ENCODE measurements around the gene RNF25.

Gene RNF25

DNA sequence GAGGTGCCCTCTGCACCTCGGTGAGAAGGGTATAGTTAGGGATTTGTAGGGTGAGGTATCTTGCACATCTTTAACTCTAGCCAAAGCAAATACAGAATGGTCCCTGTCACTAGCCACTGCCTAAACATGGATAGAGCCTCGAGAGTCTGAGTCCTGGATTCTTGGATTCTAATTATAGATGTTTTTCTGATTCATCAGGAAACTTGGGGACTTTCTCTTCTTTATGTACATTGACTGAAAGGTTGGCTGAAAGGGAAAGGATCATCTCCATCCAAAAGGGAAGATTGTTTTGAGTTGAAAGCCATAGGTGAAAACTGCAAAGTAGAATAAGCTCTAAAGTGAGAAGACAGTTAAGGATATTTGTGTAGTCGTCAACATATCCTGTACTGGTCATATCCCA, 8.3 kb upstream of the RNF25 start:
- no peak for DNase-seq (ENCODE audit: low spot score)

DNA sequence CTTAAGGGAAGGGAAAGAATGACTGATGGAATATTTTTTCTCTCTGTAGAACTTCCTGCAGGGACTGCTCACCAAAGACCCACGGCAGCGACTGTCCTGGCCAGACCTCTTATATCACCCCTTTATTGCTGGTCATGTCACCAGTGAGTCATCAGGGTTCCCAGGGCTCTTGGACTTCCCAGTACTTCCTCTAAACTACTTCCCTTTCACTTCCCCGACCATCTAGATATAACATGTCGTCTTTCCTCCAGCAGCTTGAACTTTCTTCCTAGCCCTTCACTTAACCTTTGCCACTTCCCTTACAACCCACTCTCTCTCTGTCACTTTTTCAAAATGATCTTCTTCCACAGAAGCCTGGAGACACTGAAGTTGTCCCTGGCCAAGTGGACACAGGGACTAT, 7.3 kb upstream of the RNF25 start:
- no peak for DNase-seq (ENCODE audit: low spot score)

DNA sequence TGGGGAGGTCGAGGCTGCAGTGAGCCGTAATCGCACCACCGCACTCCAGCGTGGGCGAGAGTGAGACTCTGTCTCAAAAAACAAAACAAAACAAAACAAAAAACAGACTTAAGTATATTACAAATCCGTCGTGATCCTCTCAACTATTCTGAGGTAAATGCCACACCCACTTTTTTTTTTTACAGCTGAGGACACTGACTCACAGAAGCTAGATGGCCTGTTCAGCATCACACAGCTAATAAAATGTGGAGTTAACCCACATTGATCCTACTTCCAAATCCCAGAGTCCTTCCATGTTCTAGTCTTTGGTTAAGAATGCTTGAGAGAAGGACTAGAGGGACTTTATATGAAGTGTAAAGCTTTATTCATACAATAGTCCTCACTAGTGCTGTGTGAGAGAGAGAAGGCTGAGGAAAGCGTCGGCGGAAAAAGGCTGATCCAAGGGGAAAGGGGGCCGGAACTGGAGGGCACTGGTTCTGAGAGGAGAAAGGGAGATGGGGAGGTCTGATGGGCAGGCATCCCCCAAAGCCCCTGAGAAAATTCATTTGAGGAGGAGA, 627 bp downstream of the RNF25 start:
- no peak for DNase-seq (ENCODE audit: low spot score)

DNA sequence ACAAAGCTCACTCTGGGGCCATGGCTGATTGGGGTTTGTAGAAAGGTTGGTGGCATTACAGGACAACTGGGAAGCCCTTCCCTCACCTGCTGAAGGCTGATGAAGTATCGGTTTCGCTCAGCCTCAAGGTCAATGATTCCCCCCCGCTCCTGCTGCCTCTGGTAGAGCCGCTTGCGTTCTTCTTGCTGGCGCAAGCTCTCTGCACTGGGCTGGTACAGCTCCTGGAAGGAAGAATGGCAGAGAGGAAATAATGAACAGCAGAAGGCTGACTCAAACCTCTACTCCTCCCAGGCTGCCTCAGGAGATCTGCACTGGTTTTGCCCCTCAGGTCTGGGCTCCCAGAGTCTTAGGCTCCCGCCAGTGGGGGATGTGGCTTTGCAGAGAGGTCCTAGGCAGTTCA, 7.1 kb downstream of the RNF25 start:
- DNase-seq (ENCODE audit: low spot score) = no peak

DNA sequence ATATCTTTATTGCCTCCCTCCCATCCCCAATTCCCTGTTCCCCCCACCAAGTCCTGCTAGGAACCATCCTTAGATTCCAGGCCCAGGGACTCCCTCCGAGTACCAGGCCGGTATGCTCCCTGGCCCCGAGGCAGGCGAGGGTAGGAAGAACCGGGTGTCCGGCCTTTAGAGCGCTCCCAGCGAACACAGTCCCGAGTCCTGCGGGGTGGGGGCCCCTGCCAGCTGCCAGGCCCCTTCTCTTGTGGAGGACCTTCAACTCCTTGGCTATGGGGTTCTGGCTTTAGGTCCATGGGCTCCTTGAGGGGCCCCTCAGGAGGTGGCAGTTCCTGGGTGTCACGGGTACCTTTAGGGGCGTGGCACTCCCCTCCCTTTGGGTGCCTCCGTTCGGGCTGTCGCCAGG, 7.9 kb downstream of the RNF25 start:
- no peak for DNase-seq (ENCODE audit: low spot score)

DNA sequence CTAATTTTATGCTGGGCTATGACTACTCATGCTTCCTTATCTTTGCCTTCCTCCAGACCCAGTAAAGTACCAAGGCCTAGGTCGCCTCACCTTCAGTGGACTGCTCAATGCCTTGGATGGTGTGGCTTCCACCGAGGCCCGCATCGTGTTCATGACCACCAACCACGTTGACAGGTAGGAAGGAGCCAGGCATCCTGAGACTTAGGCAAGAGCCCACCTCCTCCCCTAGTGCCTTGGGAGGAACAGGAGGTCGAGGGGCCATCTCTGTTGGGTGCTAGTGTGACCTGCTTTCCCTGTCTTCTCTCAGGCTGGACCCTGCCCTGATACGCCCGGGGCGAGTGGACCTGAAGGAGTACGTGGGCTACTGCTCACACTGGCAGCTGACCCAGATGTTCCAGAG, 9.0 kb downstream of the RNF25 start:
- no peak for DNase-seq (ENCODE audit: low spot score)

DNA sequence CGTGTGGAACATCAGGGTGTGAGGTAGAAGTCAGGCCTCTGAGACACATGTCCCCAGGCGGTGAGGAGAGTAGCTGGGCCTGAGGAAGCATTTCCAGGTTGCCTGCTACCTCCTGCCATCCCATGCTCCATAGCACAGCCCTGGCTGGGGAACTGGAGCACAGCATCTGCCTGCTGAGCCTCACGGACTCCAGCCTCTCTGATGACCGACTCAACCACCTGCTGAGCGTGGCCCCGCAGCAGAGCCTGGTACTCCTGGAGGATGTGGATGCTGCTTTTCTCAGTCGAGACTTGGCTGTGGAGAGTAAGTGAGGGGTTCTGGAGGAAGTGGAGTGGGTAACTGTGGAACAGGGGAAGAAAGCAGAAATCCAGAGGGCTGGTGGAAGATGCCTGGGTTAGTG, 9.4 kb downstream of the RNF25 start:
- no peak for DNase-seq (ENCODE audit: low spot score)

DNA sequence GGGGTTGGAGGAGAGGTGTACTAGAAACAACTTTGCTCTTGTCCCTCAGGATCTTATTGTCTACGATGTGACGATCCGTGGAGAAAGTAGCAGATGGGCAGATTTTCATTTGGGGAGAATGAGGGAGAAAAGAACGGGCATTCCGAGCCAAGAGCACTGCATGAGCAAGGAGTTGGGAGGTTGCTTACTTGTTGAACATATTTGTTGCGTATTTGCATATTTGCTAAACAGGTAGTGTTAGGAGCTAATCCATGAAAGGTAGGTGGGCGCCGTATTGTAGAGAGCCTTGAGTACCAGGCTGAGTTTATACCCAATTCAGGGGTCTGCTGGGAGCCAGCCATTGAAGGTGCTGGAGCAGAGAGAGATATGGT, 11.8 kb downstream of the RNF25 start:
- no peak for DNase-seq (ENCODE audit: low spot score)

DNA sequence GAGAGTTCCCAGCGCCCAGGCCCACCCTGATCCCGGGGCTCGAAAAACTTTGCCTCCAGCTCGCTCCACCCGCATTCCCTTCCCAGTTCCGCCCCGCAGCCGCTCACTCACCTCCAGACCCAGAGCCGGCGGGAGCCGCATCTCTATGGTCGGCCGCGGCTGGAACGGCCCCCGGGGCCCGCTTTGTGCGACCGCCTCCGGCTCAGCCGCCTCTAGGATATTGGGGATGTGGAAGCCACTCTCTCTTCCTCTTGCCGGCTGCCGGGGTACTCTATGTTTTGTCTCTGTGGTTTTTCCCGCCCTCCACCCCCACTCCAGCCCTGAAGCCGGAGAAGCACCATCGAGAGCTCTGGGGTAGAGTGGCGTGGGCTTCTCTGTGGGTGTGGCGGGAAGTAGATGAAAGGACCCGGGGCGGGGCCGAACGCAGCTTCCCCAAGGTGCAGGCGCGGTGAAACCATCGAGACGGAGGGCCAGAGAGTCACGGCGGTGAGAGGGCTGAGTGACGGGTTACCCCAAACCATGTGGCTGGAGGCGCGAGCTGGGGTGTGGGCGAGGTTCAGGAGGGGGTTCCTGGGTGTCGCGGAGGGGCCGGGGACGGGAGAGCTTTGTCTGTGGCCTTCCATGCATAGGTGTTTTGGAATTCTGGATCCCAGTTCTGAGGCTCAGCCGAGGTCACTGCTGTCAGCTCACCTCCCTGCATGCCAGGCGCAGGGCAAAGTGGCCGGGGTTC, 12.4 kb downstream of the RNF25 start, which contains the start of the genes BCS1L and ZNF142:
TSS of gene BCS1L (plus strand) at position 426 of the 730 bp plus-strand sequence. CDS start 1,305 bp downstream, outside the sequence.
TSS of gene ZNF142 (minus strand) at position 366 of the 730 bp plus-strand sequence. CDS start 3,194 bp downstream, outside the sequence.
- DNase-seq (ENCODE audit: low spot score) = peak; percentile 96

DNA sequence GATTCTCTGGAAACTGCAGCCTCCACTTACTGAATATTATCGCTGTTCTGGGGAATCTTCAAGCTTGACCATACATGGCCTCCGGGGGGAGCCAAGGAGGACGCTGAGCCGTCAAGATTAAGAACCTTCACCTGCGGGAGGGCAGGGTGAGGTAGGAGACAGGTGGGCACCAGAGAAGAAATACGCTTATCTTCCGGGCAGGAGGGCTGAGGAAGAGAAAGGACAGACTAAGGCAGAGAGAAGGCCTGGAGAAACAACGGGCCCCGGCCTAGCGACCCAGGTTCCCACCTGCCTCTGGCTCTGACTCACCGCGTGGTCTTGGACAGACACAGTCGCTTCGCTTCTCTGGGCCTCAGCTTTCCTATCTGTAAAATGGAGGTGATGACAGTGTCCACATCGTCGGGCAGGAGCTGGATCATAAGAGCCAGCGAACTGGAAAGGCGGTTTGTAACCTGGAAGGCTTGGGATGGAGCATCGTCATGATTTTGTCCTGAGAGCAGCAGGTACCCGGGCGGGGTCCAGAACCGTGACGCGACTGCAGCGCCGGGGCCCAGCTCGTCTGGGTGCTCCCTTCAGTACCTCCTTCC, 13.0 kb downstream of the RNF25 start:
- peak; percentile 49 for DNase-seq (ENCODE audit: low spot score)

DNA sequence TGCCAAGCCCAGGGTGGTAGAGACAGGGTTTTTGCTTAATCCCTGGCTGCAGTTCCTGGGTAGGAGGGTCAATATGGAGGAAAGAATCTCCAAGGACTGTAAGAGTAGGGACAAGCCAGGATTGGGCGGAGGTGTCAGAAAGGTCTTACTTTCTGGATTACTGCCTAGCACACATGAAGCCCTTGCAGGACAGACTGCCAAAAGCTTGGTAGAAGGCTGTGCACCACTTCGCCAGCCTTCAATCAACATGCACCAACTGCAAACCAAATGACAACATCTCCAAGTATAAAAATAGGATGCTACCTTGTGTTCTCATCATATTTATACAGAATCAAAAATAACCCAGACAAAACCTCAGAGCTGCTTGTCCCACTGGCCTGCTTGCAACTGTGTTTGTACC, 16.1 kb downstream of the RNF25 start:
- no peak for DNase-seq (ENCODE audit: low spot score)

DNA sequence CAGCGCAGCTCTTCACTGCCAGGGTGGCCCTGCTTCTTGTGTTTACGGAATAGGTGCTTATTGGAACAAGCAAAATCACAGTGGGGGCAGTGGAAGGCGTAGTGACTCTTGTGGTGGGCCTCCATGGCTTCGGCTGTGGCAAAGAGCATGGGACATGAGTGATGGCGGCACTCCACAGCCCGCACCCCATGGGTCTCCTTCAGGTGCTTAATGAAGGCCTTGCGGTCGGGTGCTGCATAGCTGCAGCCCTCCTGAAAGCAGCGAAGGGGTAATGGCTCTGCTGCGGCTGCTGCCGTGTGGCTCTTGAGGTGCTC, 23.1 kb downstream of the RNF25 start:
- DNase-seq (ENCODE audit: low spot score) = no peak

DNA sequence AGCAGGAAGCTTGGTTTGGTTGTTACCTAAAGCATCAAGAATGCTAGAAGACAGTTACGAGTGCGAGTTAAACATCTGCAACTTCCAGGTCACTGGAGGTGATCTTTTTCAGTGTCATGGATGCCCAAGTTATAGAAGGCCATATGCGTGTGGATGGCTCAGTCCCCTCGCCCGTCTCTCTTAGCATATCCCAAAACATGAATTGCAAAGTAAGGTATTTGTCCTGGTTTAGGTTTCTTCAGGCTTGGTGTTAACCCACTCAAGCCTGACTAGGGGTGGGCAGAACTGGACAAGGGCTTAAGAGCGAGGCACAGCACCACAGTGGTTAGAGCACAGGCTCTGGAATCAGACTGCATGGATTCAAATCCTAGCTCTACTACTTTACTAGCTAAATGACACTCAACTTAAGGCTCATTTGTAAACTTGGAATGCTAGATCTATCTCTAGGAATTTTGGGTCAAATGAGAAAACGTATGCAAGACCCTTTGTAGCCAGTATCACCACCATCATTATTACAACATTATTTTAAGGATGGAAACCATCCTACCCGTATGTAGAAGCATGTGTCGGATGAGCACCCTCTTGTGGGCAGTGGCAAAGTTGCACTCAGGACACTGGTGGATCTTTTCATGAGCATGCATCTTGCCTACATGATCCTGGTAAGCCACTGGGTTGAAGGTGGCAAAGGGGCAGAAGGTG, 23.6 kb downstream of the RNF25 start:
- DNase-seq (ENCODE audit: low spot score) = peak; percentile 60

DNA sequence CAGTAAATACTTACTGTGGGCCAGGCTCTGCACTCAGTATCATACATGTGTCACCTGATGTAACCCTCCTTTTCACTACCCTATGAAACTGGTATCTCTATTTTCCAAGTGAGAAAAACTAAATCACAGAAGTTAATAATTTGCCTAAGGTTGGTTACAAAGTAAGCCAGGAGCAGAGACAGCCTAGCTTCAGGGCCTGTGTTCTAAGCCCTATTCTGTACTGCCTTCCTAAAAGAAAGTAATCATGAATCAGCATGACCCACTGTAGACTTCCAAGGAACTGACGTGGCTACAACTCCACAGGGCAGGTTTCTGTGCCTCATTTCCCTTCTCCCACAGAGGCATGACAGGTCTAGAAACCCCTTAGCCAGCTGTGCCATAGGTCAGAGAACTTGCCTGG, 26.7 kb downstream of the RNF25 start:
- DNase-seq (ENCODE audit: low spot score) = no peak

DNA sequence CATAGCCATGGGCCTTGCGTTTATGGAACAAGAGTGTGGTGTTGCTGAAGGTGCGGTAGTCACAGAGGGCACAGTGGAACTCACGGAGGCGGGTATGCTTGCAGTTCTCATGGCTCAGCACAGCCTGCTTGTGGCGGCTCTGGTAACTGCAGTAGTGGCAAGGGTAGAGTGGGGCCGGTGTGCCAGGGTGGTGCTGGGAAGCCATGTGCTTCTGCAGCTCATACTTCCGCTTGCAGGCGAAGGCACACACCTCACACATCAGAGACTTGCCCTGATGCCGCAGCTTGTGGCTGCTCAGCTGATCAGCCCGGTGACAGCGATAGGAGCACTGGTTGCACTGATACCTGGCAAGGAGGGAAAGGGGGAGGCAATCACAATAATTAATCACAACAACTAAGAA, 27.1 kb downstream of the RNF25 start:
- DNase-seq (ENCODE audit: low spot score) = no peak

DNA sequence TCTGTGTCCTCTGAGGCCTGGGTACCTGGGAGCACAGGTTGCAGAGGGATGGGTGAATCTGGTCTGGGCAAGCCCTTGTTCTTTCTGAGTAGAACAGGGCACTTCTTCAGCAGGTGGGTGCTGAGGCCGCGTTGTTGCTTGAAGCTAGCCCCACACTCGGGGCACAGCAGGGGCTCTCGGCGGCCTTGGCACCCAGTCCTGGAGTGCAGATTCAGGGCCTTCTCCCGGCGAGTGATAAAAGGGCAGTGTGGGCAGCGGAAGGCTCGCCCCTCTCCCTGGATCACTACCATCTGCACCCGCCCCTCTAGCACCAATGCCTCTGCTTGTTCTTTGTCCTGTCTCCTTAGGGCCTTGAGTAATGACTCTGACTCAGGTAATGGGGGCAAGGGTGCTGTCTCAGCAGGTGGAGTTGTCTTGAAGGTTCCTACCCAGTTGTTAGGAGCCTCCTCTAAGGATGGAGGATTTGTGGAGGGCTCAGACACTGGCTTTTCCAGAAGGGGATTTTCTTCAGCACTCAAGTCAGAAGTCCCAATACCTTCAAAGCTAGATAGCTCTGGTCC, 28.0 kb downstream of the RNF25 start:
- DNase-seq (ENCODE audit: low spot score) = no peak

DNA sequence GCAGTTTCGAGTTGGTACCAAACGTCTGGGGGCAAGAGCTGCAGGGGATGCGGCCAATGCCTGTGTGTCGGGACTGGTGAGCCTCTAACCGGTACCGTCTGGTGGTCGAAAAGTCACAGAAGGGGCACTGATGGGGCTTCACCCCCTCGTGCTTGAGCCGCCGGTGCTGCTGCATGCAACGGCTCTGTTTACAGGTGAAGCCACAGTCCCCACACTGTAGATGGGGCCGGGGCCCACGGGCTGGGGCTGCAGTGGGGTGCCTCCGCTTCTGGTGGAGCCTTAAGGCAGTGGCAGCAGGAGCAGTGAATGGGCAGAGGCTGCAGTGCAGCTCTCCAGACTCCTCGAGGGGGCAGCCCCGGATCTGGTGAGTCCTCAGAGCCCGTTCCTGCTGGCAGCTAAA, 29.0 kb downstream of the RNF25 start:
- DNase-seq (ENCODE audit: low spot score) = no peak

DNA sequence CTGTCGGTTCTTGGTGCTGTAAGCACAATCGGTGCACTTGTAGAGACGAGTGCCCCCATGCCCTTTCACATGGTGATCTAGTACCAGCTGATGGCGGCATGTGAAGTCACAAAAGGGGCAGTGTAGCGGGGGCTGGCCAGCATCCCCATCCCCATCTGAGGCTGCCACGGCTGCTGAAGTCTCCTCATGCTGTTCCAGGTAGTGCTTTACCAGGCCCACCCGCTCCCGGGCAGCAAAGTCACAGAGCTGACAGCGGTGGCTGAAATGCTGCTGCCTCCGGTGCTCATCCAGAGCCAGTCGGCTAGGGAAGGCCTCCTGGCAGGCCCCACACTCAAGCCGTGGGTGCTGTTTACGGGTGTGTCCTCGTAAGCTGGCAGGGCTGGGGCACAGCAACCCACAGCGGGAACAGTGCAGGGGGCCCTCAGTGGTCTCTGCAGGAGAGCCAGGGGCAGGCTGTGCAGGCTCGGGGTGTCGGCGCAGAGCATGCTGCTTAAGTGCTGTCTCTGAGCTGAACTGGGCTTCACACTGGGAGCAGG, 29.6 kb downstream of the RNF25 start:
- DNase-seq (ENCODE audit: low spot score) = no peak

DNA sequence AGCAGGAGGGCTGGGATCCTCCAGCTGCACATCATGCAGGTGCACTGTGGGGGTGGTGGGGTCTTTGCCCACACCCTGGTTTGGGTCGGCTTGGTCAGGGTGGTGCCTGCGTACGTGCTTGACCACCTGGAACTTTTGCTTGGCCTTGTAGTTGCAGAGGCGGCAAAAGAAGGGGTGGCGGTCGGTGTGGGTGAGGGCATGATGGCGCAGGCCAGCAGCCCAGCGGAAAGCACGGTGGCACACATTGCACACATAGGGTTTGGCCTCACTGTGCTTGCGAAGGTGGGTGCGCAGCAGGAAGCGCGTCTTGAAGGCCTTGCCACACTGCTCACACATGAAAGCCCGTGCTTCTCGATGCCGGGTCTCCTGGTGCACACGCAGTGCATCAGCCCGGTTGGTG, 33.4 kb downstream of the RNF25 start:
- DNase-seq (ENCODE audit: low spot score) = no peak

DNA sequence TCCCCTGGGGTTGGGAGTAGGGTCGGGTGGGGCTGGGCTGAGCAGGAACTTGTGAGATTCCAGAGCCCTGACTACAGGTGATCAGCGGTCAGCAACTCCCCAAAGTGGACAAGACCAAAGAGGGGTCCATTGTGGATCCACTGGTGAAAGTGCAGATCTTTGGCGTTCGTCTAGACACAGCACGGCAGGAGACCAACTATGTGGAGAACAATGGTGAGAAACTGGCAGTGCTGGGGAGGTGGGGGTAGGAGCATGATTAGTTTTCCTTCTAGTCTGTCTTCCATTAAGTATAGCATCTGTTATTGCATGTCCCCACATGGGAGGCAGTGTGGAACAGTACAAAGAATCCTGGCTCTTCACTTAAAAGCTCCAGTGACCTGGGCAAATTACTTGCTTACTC, 36.1 kb downstream of the RNF25 start:
- DNase-seq (ENCODE audit: low spot score) = no peak

DNA sequence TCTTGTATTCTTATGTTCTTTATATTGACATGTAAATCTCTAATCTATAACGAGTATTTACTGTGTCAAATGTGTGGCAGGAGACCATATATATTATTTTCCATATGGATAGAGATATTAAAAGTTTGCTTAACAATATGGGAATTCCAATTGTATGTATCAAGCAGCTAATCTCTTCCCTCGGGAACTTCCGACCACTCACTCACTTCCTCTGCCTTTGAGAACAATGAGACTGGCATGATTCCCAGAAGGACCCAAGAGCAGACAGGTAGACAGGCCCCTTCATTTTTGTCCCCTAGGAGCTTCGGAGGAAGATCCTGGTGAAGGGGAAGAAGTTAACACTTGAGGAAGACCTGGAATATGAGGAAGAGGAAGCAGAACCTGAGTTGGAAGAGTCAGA, 40.0 kb downstream of the RNF25 start:
- no peak for DNase-seq (ENCODE audit: low spot score)

DNA sequence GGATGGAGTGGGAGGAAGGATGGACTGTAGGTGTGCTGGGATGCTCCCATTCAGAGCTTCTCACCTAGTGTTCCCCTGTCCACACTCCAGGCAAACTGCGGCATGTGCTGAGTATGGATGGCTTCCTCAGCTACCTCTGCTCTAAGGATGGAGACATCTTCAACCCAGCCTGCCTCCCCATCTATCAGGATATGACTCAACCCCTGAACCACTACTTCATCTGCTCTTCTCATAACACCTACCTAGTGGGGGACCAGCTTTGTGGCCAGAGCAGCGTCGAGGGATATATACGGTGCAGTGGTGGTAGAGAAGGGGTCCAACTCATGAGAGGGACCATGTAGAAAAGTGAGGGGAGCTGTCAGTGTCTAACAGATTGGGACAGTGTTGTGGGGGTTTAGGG, 43.9 kb downstream of the RNF25 start:
- DNase-seq (ENCODE audit: low spot score) = peak; percentile 12

DNA sequence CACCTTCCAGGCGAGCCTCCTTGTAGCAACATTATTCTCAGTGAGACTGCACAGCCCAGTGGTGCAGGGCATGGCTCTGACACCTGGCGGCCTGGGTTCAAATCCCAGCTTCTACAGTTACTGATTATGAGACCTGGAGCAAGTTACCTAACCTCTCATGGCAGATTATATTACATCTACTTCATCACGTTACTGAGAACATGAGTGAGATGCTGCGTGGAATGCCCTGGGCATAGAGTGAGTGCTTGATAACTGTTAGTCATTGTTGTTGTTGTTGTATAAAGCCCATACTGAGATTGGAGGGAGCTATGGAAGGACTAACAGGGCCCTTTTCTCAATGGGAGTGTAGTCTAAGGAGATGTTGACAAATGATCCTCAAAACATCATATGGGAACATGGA, 45.4 kb downstream of the RNF25 start:
- no peak for DNase-seq (ENCODE audit: low spot score)

All from activated CD4-positive, alpha-beta T cell treated with anti-CD3 and anti-CD28 coated beads, Interleukin-2, Interleukin-4, amounts not matched to agents 100 ng/mL and 50 ng/mL, durations not matched to agents 16 hours and 8 hours (primary cell).